GM12878 (cell line): Measurements from ENCODE around the gene TRAF3. TPM values are rescaled to one million over a fixed set of nuclear protein-coding genes. Genes with fewer than 3 reads are reported as not detected.

Experiments
- ATAC-seq: fragments of 200-7000 bp; cut with Tn5 transposase; 3 replicates; pipeline ENCODE4 v1.9.1; 2020; ENCODE audit warnings: mild to moderate bottlenecking, moderate library complexity
- BruUV-seq: library from RNA; stranded (reverse); fragments of 400-500 nt; replicated peaks from 2 replicates; lab custom pipeline; 2021; lab: Mats Ljungman, UMichigan
- CTCF ChIA-PET: fragments of 300-600 bp; sonication (Branson Sonifier 250); formaldehyde crosslinking; extraction: SDS; loops from one replicate; lab custom pipeline; 2021; ENCODE audit warnings: inconsistent platforms; lab: Yijun Ruan, JAX
- POLR2A ChIA-PET: fragments of 350-600 bp; formaldehyde crosslinking; extraction: SDS; loops from one replicate; lab custom pipeline; 2021; ENCODE audit warnings: inconsistent platforms; lab: Charles Lee
- RAD21 ChIA-PET: fragments of 300-600 bp; sonication (Branson Sonifier 250); formaldehyde crosslinking; loops from one replicate; lab custom pipeline; 2023; ENCODE audit warnings: antibody characterized with exemption; ENCODE audit not compliant: unreplicated experiment; lab: Charles Lee
- SMC1A ChIA-PET: fragments of 300-600 bp; sonication (Branson Sonifier 250); formaldehyde crosslinking; loops from one replicate; lab custom pipeline; 2023; ENCODE audit not compliant: unreplicated experiment, uncharacterized antibody; lab: Charles Lee
- DNase-seq: peaks from one replicate; pipeline ENCODE4 v3.0.0-alpha.2; 2011; ENCODE audit warnings: low read depth, low spot score
- FAIRE-seq: peaks from 3 replicates; lab custom pipeline; 2011; peaks lifted over from hg19 to GRCh38; lab: Jason Lieb, UNC
- H2AFZ ChIP-seq: 2 replicates; pipeline ENCODE4 v1.6.0; 2011; ENCODE audit warnings: low read depth, low read length, control low read depth; ENCODE audit not compliant: control insufficient read depth
- H3K27ac ChIP-seq: 2 replicates; pipeline ENCODE4 v1.5.1; 2011; ENCODE audit warnings: control low read depth; ENCODE audit not compliant: control insufficient read depth, insufficient read depth
- H3K27me3 ChIP-seq, 2 experiments: replicated peaks in 1 of 2; 2 replicates each; pipeline versions ENCODE4 v1.6.0 to v1.6.1; 2011; ENCODE audit warnings: low read length in 1 of 2; ENCODE audit not compliant: control insufficient read depth in 2 of 2, insufficient read depth in 2 of 2
- H3K36me3 ChIP-seq, 2 experiments: 2 replicates each; pipeline ENCODE4 v1.5.1; 2011; ENCODE audit warnings: low read length in 1 of 2; ENCODE audit not compliant: control insufficient read depth in 2 of 2, insufficient read depth in 2 of 2
- H3K4me1 ChIP-seq: 2 replicates; pipeline ENCODE4 v1.6.1; 2011; ENCODE audit warnings: mild to moderate bottlenecking, low read length, moderate library complexity, mixed read lengths; ENCODE audit not compliant: control insufficient read depth, insufficient read depth
- H3K4me2 ChIP-seq: 2 replicates; pipeline ENCODE4 v1.6.0; 2011; ENCODE audit warnings: control low read depth; ENCODE audit not compliant: control insufficient read depth, insufficient read depth
- H3K4me3 ChIP-seq: fragments of 200-600 bp; sonication (generic); 2 replicates; pipeline ENCODE4 v1.5.1; 2016
- H3K79me2 ChIP-seq: 2 replicates; pipeline ENCODE4 v1.6.0; 2011; ENCODE audit warnings: low read length; ENCODE audit not compliant: control insufficient read depth, insufficient read depth
- H3K9ac ChIP-seq: 2 replicates; pipeline ENCODE4 v1.8.0; 2011; ENCODE audit warnings: low read length, control low read depth, mixed read lengths; ENCODE audit not compliant: control insufficient read depth, insufficient read depth
- H3K9me3 ChIP-seq: replicated peaks from 3 replicates; pipeline ENCODE4 v1.5.1; 2011; ENCODE audit warnings: mild to moderate bottlenecking, low read length; ENCODE audit not compliant: control insufficient read depth, insufficient read depth
- H4K20me1 ChIP-seq: 2 replicates; pipeline ENCODE4 v1.6.0; 2011; ENCODE audit not compliant: control insufficient read depth, insufficient read depth
- BCL11A ChIP-seq: IDR thresholded peaks from 2 replicates; pipeline ENCODE4 v1.6.1; 2011; ENCODE audit warnings: low read depth, low read length
- BMI1 ChIP-seq: fragments of 450-650 bp; IDR thresholded peaks from 2 replicates; pipeline ENCODE4 v1.6.1; 2016; ENCODE audit warnings: mild to moderate bottlenecking, moderate library complexity, borderline replicate concordance
- BRCA1 ChIP-seq: IDR thresholded peaks from 2 replicates; pipeline ENCODE4 v1.6.1; 2011; ENCODE audit warnings: low read depth, low read length, improper control_type of control experiment
- CEBPB ChIP-seq, 2 experiments: fragments of 150-350 bp in 1 of 2; IDR thresholded peaks; 2 replicates each; pipeline ENCODE4 v1.6.1; 2012 to 2014; ENCODE audit warnings: low read depth in 2 of 2, low read length in 2 of 2, borderline replicate concordance in 1 of 2, inconsistent platforms in 1 of 2
- CHD4 ChIP-seq: fragments of 200-600 bp; sonication (generic); IDR thresholded peaks from 2 replicates; pipeline ENCODE4 v1.6.1; 2016; ENCODE audit warnings: mild to moderate bottlenecking
- FOS ChIP-seq: IDR thresholded peaks from 3 replicates; pipeline ENCODE4 v1.6.1; 2011; ENCODE audit warnings: borderline replicate concordance; ENCODE audit not compliant: insufficient read length; ENCODE audit errors: extremely low read depth
- FOXK2 ChIP-seq: fragments of 450-650 bp; IDR thresholded peaks from 2 replicates; pipeline ENCODE4 v1.6.1; 2017; ENCODE audit warnings: mild to moderate bottlenecking, moderate library complexity
- GATAD2B ChIP-seq: fragments of 450-650 bp; conservative IDR thresholded peaks from 2 replicates; pipeline ENCODE4 v1.6.1; 2017; ENCODE audit warnings: low read depth, mild to moderate bottlenecking, moderate library complexity
- KDM1A ChIP-seq: fragments of 200-600 bp; sonication (generic); IDR thresholded peaks from 2 replicates; pipeline ENCODE4 v1.6.1; 2016; ENCODE audit warnings: borderline replicate concordance
- MEF2A ChIP-seq: IDR thresholded peaks from 2 replicates; pipeline ENCODE4 v1.6.1; 2011; ENCODE audit warnings: low read depth, mild to moderate bottlenecking, low read length, moderate library complexity; ENCODE audit not compliant: insufficient read depth
- MEF2B ChIP-seq: fragments of 450-650 bp; IDR thresholded peaks from 2 replicates; pipeline ENCODE4 v1.6.1; 2018; ENCODE audit warnings: mild to moderate bottlenecking, moderate library complexity; ENCODE audit not compliant: partially characterized antibody, poor library complexity, severe bottlenecking
- NR2F1 ChIP-seq: fragments of 450-650 bp; conservative IDR thresholded peaks from 2 replicates; pipeline ENCODE4 v1.6.1; 2017; ENCODE audit warnings: mild to moderate bottlenecking
- RB1 ChIP-seq: fragments of 450-650 bp; formaldehyde crosslinking; IDR thresholded peaks from 2 replicates; pipeline ENCODE4 v1.6.1; 2017; ENCODE audit warnings: mild to moderate bottlenecking, borderline replicate concordance
- RELA ChIP-seq: fragments of 450-650 bp; IDR thresholded peaks from 2 replicates; pipeline ENCODE4 v1.8.0; 2014; ENCODE audit warnings: borderline replicate concordance; ENCODE audit not compliant: partially characterized antibody
- SIN3A ChIP-seq: IDR thresholded peaks from 2 replicates; pipeline ENCODE4 v1.6.1; 2012; ENCODE audit warnings: low read depth, low read length, improper control_type of control experiment
- ZNF274 ChIP-seq: IDR thresholded peaks from one replicate; pipeline ENCODE4 v1.8.0; 2011; ENCODE audit not compliant: insufficient read length, insufficient read depth
- WGBS: methylation state at CpG from one replicate; pipeline ENCODE4 v1.1.6; 2016; ENCODE audit warnings: low lambda C conversion rate; ENCODE audit not compliant: insufficient replicate concordance, insufficient coverage; ENCODE audit errors: missing lambda C conversion rate; 5-methylcytosine and 5-hydroxymethylcytosine counted together
- in situ Hi-C: fragments of 300-500 bp; cut with MboI; formaldehyde crosslinking; loops from 9 replicates; pipeline ENCODE4 v1.14.3; 2018; ENCODE audit warnings: mixed read lengths
- intact Hi-C: fragments of 100-400 bp; cut with micrococcal nuclease; formaldehyde crosslinking; loops from one replicate; pipeline ENCODE4 v1.14.2; 2022; ENCODE audit not compliant: unreplicated experiment
- polyA plus RNA-seq, 11 experiments: library from polyadenylated mRNA; depleted of rRNA in 4 of 11; unstranded in 6 of 11; stranded (reverse) in 5 of 11; fragments of >200 nt; fragmentation: Nextera tagmentation in 4 of 11; fragmentation: Illumina TruSeq in 1 of 11; extraction: Ambion mirVana in 4 of 11; extraction: Trizol in 1 of 11; gene quantifications; 1 replicate in 1 of 11; 2 replicates in 10 of 11; pipeline versions ENCODE4 v1.2.1 to v1.2.3, GENCODE V29; 2011 to 2016; ENCODE audit warnings: inconsistent platforms in 2 of 11, missing spikeins in 2 of 11, low read depth in 1 of 11
- total RNA-seq, 4 experiments: library from RNA; depleted of rRNA in 3 of 4; stranded (reverse); fragments of >200 nt in 3 of 4; fragmentation: Illumina TruSeq in 1 of 4; extraction: Trizol in 1 of 4; gene quantifications; 2 replicates each; pipeline versions ENCODE4 v1.2.1 to v1.2.3, GENCODE V29; 2013 to 2021
- TF ChIP-seq, protein P1 (sequence below): fragments of 450-650 bp; IDR thresholded peaks from 2 replicates; pipeline ENCODE4 v1.6.1; 2018; ENCODE audit warnings: borderline replicate concordance, mild to moderate bottlenecking; ENCODE audit not compliant: partially characterized antibody
- TF ChIP-seq, protein P2 (sequence below): fragments of 150-350 bp; IDR thresholded peaks from 2 replicates; pipeline ENCODE4 v1.6.1; 2016; ENCODE audit warnings: low read depth, low read length

The TRAF3 gene
- total and polyA plus RNA-seq, 10 of the 15 experiments (the other 5 are each of a cell fraction or from before 2014, with no cell fraction given), result 3.0 to 70.1 (median 36.5) TPM

DNA sequence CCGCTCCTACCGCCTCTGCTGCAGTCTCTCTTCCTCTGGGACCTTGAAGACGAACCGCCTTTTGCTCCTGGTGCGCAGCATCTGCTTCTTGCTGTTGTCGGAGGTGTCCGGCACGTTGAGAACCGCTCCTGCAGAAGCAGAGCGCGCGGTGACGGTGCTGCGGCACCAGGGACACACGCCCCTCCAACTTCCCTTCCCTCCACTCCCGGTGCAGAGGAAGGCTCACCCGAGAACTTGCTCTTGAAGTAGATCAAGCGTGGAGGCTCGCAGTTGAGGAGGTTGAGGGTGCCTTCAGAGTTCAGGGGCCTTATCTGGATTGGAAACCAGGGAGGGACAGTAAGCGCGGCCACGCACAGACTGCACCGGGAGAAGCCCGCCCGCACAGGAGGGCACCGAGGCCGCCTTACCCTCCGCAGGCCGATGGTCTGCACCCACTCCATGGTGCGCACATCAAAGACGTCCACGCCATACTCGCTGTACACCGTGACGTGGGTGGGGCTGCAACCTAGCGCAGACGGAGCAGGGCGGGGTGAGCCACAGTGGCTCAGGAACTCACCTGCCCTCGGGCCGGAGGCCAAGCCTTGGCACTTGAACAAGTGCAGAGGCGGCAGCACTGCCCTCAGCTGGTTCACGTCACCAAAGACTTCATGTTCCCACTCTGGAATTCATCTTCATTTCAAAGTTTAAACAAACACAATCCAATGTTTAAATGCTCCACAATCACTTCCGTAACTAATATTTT is 162.7 kb downstream of the TRAF3 start:
- ChIA-PET CTCF (no interaction called here), POLR2A (no interaction called here), RAD21 (no interaction called here), SMC1A (no interaction called here)
- Histone ChIP-seq H3K4me1 (no peaks in the 10 kb centered on the region), H3K79me2 (no peaks in the 10 kb centered on the region), H2AFZ (no peak overlapping the region), H3K4me2 (no peak overlapping the region), H3K4me3 (no peak overlapping the region), H3K36me3 (peaks cover 3 to 4% of the 10 kb centered on the region in 2 experiments; a peak in 3 of 4 replicates), H3K27me3 (no peaks in the 10 kb centered on the region), H4K20me1 (no peaks in the 10 kb centered on the region), H3K27ac (no peak overlapping the region), H3K9me3 (no peaks in the 10 kb centered on the region), H3K9ac (no peak overlapping the region)
- FAIRE-seq, result no peak
- in situ Hi-C loops, result no loop called here
- no peak for TF ChIP-seq RELA
- no peak for TF ChIP-seq BCL11A
- TF ChIP-seq, protein P1, sequence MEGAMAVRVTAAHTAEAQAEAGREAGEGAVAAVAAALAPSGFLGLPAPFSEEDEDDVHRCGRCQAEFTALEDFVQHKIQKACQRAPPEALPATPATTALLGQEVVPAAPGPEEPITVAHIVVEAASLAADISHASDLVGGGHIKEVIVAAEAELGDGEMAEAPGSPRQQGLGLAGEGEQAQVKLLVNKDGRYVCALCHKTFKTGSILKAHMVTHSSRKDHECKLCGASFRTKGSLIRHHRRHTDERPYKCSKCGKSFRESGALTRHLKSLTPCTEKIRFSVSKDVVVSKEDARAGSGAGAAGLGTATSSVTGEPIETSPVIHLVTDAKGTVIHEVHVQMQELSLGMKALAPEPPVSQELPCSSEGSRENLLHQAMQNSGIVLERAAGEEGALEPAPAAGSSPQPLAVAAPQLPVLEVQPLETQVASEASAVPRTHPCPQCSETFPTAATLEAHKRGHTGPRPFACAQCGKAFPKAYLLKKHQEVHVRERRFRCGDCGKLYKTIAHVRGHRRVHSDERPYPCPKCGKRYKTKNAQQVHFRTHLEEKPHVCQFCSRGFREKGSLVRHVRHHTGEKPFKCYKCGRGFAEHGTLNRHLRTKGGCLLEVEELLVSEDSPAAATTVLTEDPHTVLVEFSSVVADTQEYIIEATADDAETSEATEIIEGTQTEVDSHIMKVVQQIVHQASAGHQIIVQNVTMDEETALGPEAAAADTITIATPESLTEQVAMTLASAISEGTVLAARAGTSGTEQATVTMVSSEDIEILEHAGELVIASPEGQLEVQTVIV, result no peak
- no peak for TF ChIP-seq KDM1A
- TF ChIP-seq, protein P2, sequence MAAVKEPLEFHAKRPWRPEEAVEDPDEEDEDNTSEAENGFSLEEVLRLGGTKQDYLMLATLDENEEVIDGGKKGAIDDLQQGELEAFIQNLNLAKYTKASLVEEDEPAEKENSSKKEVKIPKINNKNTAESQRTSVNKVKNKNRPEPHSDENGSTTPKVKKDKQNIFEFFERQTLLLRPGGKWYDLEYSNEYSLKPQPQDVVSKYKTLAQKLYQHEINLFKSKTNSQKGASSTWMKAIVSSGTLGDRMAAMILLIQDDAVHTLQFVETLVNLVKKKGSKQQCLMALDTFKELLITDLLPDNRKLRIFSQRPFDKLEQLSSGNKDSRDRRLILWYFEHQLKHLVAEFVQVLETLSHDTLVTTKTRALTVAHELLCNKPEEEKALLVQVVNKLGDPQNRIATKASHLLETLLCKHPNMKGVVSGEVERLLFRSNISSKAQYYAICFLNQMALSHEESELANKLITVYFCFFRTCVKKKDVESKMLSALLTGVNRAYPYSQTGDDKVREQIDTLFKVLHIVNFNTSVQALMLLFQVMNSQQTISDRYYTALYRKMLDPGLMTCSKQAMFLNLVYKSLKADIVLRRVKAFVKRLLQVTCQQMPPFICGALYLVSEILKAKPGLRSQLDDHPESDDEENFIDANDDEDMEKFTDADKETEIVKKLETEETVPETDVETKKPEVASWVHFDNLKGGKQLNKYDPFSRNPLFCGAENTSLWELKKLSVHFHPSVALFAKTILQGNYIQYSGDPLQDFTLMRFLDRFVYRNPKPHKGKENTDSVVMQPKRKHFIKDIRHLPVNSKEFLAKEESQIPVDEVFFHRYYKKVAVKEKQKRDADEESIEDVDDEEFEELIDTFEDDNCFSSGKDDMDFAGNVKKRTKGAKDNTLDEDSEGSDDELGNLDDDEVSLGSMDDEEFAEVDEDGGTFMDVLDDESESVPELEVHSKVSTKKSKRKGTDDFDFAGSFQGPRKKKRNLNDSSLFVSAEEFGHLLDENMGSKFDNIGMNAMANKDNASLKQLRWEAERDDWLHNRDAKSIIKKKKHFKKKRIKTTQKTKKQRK, result no peak
- TF ChIP-seq BRCA1, result no peak
- TF ChIP-seq MEF2B, result no peak
- no peak for TF ChIP-seq FOS
- TF ChIP-seq MEF2A, result no peak
- TF ChIP-seq SIN3A, result no peak
- no peak for TF ChIP-seq CEBPB (IDR thresholded peaks at IDR 0.05; ENCODE audit: borderline replicate concordance in 1 of 2, low read depth in 2 of 2, low read length in 2 of 2)
- TF ChIP-seq ZNF274, result no peak
- no peak for TF ChIP-seq RB1
- no peak for TF ChIP-seq CHD4
- TF ChIP-seq FOXK2, result no peak
- TF ChIP-seq GATAD2B, result no peak
- TF ChIP-seq NR2F1, result no peak
- TF ChIP-seq BMI1, result no peak
- BruUV-seq, result no TSS peak
- intact Hi-C loops, result no loop called here
- no peak for DNase-seq
- WGBS, result 77% methylated on average over 39 of the region's 43 CpGs
- ATAC-seq, result no peak
